Right ventricle myocardium superior (tissue), 1 donor: ENCODE measurements around the gene TAF4. TPM values are rescaled to one million over a fixed set of nuclear protein-coding genes. Genes with fewer than 3 reads are reported as not detected.

ENCODE experiments used
- ATAC-seq: fragments of 200-7000 bp; cut with Tn5 transposase; one replicate; pipeline ENCODE4 v1.9.1; 2020; ENCODE audit warnings: mild to moderate bottlenecking; ENCODE audit not compliant: poor library complexity
- DNase-seq: peaks from one replicate; pipeline ENCODE4 v3.0.0-alpha.2; 2020
- intact Hi-C: fragments of 100-400 bp; cut with DNase I; formaldehyde crosslinking; loops from one replicate; pipeline ENCODE4 v1.11.2; 2022
- long read RNA-seq: library from polyadenylated mRNA; unstranded; transcript quantifications from one replicate; pipeline ENCODE4 v2.0.0, GENCODE V29; 2021
- total RNA-seq: library from RNA; stranded (reverse); fragmentation: NEBNext Ultra II Directional; extraction: Animal tissue kit (Norgen Biotek cat#: 25700); gene quantifications from one replicate; pipeline ENCODE4 v1.2.1, GENCODE V29; 2021
- donor health status: DM: no; HTN: yes; CAD: no; lungs with severe emphysema.

The TAF4 gene, protein sequence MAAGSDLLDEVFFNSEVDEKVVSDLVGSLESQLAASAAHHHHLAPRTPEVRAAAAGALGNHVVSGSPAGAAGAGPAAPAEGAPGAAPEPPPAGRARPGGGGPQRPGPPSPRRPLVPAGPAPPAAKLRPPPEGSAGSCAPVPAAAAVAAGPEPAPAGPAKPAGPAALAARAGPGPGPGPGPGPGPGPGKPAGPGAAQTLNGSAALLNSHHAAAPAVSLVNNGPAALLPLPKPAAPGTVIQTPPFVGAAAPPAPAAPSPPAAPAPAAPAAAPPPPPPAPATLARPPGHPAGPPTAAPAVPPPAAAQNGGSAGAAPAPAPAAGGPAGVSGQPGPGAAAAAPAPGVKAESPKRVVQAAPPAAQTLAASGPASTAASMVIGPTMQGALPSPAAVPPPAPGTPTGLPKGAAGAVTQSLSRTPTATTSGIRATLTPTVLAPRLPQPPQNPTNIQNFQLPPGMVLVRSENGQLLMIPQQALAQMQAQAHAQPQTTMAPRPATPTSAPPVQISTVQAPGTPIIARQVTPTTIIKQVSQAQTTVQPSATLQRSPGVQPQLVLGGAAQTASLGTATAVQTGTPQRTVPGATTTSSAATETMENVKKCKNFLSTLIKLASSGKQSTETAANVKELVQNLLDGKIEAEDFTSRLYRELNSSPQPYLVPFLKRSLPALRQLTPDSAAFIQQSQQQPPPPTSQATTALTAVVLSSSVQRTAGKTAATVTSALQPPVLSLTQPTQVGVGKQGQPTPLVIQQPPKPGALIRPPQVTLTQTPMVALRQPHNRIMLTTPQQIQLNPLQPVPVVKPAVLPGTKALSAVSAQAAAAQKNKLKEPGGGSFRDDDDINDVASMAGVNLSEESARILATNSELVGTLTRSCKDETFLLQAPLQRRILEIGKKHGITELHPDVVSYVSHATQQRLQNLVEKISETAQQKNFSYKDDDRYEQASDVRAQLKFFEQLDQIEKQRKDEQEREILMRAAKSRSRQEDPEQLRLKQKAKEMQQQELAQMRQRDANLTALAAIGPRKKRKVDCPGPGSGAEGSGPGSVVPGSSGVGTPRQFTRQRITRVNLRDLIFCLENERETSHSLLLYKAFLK
- total RNA-seq: 11.6 TPM
- long read RNA-seq, full-length matches to known transcripts: 4 of 7 reads
- long read RNA-seq, partial matches to known transcripts: 2 of 7 reads
- long read RNA-seq, other reads (novel, unspliced or antisense): 1 of 7 reads

GRCh38 chr20:62065674-62066338 is at the start of gene TAF4:
TSS of gene TAF4 (minus strand) at chr20:62065881. CDS start at chr20:62065810, 71 bp downstream.
- ATAC-seq: peak; percentile 66
- intact Hi-C loops: loop anchor here (5.0 kb wide), 1 partner anchor 56 kb away; the partner anchor contains the start of gene LSM14B
- DNase-seq: peak; percentile 86

DNA sequence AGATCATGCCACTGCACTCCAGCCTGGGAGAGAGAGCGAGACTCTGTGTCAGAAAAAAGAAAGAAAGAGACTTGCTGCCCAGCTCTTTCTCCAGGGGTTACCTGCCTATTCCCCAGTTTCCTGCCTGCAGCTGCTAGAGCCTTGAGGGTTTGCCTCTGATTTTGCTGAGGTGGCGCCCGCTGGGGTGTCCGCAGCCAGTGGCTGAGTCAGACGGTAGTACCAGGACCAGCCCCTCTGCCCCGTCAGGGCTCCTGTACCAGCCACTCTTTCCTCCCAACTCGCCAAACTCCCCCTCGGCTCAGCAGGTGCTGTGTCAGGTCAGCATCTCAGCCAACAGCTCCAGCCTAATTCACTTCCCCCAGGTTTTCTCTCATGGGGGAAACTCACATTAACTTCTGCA is 49.2 kb upstream of the TAF4 start:
- intact Hi-C loops: no loop called here
- DNase-seq (no peak), ATAC-seq (no peak)

GRCh38 chr20:62112368-62112767 is 46.7 kb upstream of the TAF4 start:
- intact Hi-C loops: no loop called here
- DNase-seq (no peak), ATAC-seq (no peak)

DNA sequence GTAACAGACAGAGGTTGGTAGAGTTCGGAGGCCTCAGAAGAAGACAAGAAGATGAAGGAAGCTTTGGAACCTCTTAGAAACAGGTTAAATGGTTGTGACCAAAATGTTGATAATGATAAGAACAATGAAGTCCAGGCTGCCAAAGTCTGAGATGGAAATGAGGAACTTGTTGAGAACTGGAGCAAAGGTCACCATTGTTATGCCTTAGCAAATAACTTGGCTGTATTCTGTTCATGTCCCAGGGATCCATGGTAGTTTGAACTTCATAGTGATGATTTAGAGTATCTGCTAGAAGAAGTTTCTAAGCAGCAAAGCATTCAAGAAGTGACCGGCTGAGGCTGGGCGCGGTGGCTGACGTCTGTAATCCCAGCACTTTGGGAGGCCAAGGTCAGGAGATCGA is 45.5 kb upstream of the TAF4 start:
- intact Hi-C loops: no loop called here
- ATAC-seq: peak; percentile 46

DNA sequence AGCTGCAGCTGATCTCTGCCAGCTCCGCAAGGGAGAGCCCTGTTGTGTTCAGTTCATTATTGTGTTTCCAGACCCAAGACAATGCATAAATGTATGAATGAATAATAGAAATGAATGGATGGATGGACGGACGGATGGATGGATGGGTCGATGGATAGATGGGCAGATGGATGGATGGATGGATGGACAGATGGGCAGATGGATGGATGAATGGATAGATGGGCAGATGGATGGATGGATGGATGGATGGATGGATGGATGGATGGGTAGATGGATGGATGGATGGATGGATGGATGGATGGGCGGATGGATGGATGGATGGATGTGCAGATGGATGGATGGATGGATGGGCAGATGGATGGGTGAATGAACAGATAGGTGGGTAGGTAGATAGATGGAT is 39.9 kb upstream of the TAF4 start:
- intact Hi-C loops: no loop called here
- DNase-seq (no peak), ATAC-seq (no peak)

More for the DNA sequence above, 45.5 kb upstream of the TAF4 start:
- no peak for DNase-seq

DNA sequence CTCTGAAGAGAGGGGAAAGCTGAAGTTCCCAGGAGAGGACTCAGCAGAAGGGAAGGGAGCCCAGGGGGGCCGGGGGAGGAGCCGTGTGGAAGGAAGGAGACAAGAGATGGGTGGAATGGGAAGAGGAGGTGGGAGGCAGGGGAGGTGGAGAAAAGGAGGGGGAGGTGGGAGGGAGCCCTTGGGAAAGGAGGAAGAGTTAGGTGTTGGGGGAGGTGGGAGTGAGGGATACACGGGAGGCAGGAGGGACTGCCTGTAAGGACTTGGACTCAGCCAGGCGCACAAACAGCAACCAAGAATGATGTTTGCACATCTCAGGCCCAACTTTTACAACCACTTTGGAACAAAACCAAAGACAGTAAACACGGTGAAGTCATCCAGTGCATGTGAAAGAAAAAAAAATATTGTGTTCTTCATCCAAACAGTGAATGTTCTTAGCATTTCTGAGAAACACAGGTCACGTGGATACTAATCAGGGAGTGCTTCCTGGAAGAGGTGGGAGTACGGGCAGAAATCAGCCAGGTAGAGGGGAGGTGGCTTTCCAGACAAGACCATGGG is 39.2 kb upstream of the TAF4 start:
- intact Hi-C loops: no loop called here
- no peak for ATAC-seq

DNA sequence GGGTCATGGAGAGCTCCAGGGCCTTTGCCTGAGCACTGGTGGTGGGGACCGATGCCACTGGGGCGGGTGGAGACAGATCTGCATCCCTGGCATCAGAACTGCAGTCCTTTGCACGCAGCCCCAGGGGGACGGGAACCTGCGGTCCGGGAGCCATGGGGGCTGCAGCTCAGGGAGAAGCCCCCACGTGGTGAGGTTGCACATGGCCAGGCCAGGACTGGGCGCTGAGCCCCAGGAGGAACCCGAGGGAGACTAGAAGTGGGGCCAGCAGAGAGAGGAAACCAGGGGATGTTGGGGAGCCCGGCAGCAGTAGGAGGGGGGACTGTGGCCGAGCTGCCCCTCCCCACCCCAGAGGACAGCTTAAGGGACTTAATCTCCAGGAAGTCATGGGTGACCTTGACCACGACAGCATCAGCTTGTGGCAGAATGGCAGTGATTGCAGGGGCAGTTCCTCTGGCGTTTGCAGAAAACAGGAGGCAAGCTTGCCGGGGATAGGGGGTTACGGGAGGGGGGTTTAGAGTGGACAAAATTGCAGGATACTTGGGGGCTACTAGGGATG is 38.6 kb upstream of the TAF4 start:
- intact Hi-C loops: no loop called here
- peak; percentile 12 for DNase-seq

More for the DNA sequence above, 39.2 kb upstream of the TAF4 start:
- no peak for DNase-seq

DNA sequence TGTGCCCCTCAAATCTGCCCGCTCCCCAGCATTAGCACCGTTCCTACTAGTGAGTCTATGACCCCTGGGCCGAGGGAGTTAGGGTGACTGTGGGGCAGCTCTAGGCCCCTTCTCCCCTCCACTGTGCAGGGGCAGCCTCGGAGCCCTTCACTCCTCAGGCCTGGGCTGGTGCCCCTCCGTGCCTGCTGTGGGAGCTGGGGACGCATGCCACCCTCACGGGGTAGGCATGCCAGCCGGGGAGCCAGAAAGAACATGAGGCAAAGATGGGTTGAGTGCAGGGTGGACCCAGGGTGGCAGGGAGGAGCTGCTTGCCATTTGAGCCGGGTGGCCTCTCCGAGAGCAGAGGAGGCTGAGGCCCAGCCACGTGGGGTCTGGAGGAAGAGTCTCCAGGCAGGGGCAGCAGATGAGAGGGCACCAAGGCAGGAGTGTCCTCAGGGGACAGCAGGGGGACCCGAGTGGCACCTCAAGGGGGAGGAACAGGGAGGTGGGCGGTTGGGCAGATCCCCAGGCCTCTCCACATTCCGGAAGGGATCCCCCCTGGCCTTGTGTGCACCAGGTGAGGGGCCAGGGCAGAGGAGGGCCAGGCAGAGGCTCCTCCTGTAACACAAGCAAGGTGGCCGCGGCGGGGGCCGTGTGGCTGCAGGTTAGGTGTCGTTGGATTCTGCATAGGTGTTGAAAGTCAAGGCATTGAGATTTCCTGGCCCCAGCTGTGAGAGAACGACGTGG is 38.0 kb upstream of the TAF4 start:
- ATAC-seq (no peak), DNase-seq (no peak)

More for the DNA sequence above, 38.6 kb upstream of the TAF4 start:
- ATAC-seq: no peak

GRCh38 chr20:62101078-62101477 is 35.4 kb upstream of the TAF4 start:
- ATAC-seq (no peak), DNase-seq (no peak)
- intact Hi-C loops: no loop called here

More for the DNA sequence above, 38.0 kb upstream of the TAF4 start:
- intact Hi-C loops: no loop called here

DNA sequence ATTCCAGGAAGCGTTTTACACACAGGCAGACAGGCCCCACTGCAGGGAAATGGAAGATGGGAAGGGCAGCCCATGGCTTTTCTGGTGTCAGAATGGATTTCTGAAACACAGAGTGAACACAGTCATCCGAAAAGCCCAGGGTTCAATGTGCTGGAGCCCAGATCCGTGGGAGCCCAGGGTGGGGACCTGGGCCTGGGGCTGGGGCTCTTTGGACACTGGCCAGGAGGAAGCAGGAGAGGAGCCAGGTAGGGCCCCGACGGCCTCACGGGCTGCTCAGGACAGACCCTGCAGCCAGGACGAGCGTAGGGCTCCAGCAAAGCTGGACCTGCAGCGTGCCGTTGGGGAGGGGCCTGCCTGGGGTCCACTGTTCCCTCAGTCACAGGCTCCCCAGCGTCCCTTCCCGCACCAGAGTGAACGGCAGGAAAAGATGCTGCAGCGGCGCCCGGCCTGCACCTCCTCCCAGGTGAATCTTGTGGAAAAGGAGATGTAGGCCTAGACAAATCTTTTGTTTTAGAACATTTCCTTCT is 32.3 kb upstream of the TAF4 start:
- ATAC-seq (no peak), DNase-seq (no peak)
- intact Hi-C loops: no loop called here

DNA sequence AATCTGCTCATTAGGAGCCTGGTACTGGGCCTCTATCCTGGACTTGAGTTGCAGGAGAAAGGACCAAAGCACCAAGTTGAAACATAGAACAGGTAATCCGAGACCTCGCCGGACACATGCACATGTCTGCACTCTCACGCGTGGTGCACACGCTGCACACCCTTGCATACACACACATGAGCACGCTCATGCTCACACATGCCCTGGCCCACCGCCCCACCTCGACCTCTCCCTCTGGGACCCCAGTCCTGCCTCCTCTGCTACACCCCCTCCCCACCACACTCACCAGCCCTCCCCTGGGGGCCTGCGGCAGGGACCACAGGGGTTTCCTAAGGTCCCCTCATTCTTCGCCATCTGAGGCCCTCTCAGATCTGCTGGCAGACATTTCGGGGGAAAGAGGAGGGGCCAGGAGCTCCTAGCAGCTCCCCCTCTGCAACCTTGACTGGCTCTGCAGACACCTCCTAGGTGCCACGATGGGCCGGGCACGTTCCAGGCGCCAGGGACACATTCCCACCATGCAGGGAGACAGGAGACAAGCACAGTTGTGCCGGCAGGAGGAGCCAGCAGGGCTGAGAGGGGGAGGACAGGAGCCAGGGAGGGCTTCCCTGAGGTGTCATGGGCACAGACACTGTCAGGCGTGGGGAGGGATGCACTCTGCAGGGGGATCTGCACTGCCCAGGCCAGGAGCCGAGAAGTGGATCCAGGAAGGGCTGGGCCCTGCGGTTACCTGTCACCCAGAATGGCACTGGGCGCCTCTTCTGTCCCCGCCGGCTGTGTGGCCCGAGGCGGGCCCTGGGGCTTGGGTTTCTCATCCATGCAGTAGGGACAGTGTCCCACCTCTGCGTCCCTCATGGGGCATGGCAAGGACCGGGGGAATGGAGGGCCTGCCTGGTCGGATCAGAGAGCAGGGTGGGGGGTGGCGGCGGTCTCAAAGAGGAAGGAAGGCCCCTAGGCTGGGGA is 31.0 kb upstream of the TAF4 start:
- intact Hi-C loops: no loop called here
- ATAC-seq (no peak), DNase-seq (no peak)

GRCh38 chr20:62089393-62089792 is 23.7 kb upstream of the TAF4 start:
- ATAC-seq (no peak), DNase-seq (no peak)
- intact Hi-C loops: no loop called here

DNA sequence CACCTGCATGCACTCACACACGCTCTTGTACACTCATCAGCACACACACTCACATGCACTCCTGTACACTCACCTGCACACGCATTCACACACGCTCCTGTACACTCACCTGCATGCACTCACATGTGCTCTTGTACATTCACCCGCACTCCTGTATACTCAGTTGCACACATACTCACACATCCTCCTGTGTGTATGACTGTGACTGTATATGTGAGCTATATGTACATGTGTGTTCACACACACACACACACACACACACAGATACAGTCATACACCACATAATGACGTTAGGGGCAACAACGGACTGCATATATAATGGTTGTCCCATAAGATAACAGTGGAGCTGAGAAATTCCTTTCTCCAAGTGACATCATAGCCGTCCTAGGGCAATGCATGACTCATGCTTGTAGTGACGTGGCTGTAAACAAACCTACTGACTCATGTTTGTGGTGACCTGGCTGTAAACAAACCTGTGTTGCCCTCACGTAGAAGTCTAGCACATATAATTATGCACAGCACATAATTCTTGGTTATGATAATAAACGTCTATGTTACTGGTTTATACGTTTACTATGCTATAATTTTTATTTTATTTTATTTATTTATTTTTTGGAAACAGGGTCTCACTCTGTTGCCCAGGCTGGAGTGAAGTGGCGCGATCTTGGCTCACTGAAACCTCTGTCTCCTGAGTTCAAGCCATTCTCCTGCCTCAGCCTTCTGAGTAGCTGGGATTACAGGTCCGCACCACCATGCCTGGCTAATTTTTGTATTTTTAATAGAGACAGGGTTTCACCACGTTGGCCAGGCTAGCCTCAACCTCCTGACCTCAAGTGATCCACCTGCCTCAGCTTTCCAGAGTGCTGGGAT is 22.8 kb upstream of the TAF4 start:
- ATAC-seq (no peak), DNase-seq (no peak)
- intact Hi-C loops: no loop called here

GRCh38 chr20:62087632-62088031 is 22.0 kb upstream of the TAF4 start:
- DNase-seq (no peak), ATAC-seq (no peak)
- intact Hi-C loops: no loop called here

GRCh38 chr20:62087227-62087626 is 21.5 kb upstream of the TAF4 start:
- intact Hi-C loops: no loop called here
- no peak for ATAC-seq
- no peak for DNase-seq
